Sigmoid colon (tissue), 7 donors: ENCODE measurements around the gene ZACN. TPM values are rescaled to one million over a fixed set of nuclear protein-coding genes. Genes with fewer than 3 reads are reported as not detected.

Experiments
- DNase-seq: peaks from one replicate; pipeline ENCODE4 v3.0.0-alpha.2; 2019
- H3K27ac ChIP-seq, 4 donors: fragments of 200-600 bp; sonication (generic); one replicate each; pipeline ENCODE4 v1.5.1; 2016 to 2019; ENCODE audit warnings: mild to moderate bottlenecking in 1 of 4
- H3K27me3 ChIP-seq, 3 donors: fragments of 200-600 bp; sonication (generic); one replicate each; pipeline ENCODE4 v1.5.1; 2019; ENCODE audit warnings: mild to moderate bottlenecking in 1 of 3
- H3K36me3 ChIP-seq, 4 donors: fragments of 200-600 bp; sonication (generic); one replicate each; pipeline ENCODE4 v1.5.1; 2016 to 2019
- H3K4me1 ChIP-seq, 4 donors: fragments of 200-600 bp; sonication (generic); one replicate each; pipeline ENCODE4 v1.5.1; 2017 to 2019
- H3K4me3 ChIP-seq, 4 donors: fragments of 200-600 bp; sonication (generic); one replicate each; pipeline ENCODE4 v1.5.1; 2017 to 2019; ENCODE audit warnings: mild to moderate bottlenecking in 2 of 4, moderate library complexity in 1 of 4
- H3K9me3 ChIP-seq, 4 donors: fragments of 200-600 bp in 3 of 4; sonication (generic) in 3 of 4; one replicate each; pipeline versions ENCODE4 v1.5.1 to v1.6.1; 2013 to 2019
- CTCF ChIP-seq, 4 experiments: fragments of 450-650 bp in 3 of 4; fragments of 200-600 bp in 1 of 4; IDR thresholded peaks; one replicate each; pipeline ENCODE4 v1.5.1; 2016 to 2019; ENCODE audit warnings: antibody characterized with exemption in 4 of 4, mild to moderate bottlenecking in 3 of 4, moderate library complexity in 2 of 4
- EP300 ChIP-seq, 4 donors: sonication (generic); formaldehyde crosslinking; IDR thresholded peaks; one replicate each; pipeline ENCODE4 v1.6.1; 2017; ENCODE audit warnings: antibody characterized with exemption in 4 of 4
- POLR2A ChIP-seq, 2 donors: fragments of 450-650 bp; IDR thresholded peaks; one replicate each; pipeline ENCODE4 v1.6.1; 2016; ENCODE audit warnings: antibody characterized with exemption in 2 of 2, mild to moderate bottlenecking in 2 of 2, moderate library complexity in 2 of 2
- POLR2AphosphoS5 ChIP-seq, 4 donors: sonication (generic); formaldehyde crosslinking; IDR thresholded peaks; one replicate each; pipeline ENCODE4 v1.6.1; 2017; ENCODE audit warnings: antibody characterized with exemption in 4 of 4
- WGBS, 2 donors: extraction: QIAGEN DNeasy Blood & Tissue Kit; methylation state at CpG; one replicate each; pipeline ENCODE4 v1.1.7; 2013; 5-methylcytosine and 5-hydroxymethylcytosine counted together
- intact Hi-C: fragments of 100-400 bp; cut with DNase I; formaldehyde crosslinking; loops from one replicate; pipeline ENCODE4 v1.15.1; 2023
- polyA plus RNA-seq, 3 donors: library from polyadenylated mRNA; stranded (reverse); fragments of 200-250 nt; gene quantifications; one replicate each; pipeline ENCODE4 v1.2.3, GENCODE V29; 2013
- total RNA-seq, 4 donors: library from RNA; depleted of rRNA; stranded (reverse); fragments of >200 nt; gene quantifications; one replicate each; pipeline ENCODE4 v1.1.0, GENCODE V29; 2016
- donor health status: healthy with polysubstance abuse.
- donor health status: Bipolar disorder and iron deficiency.
- donor health status: healthy.

Gene ZACN
- total and polyA plus RNA-seq, 7 donors = 0.16 to 3.5 (median 1.2) TPM

- Histone ChIP-seq H3K9me3 (no peaks in the 10 kb centered on the region), H3K4me3 (no peak overlapping the region), H3K36me3 (peaks cover 12 to 54% (median 41%) of the 10 kb centered on the region in 4 donors), H3K27ac (no peak overlapping the region), H3K27me3 (peaks cover 3 to 28% (median 17%) of the 10 kb centered on the region in 3 donors), H3K4me1 (peaks cover 0 to 15% (median 12%) of the 10 kb centered on the region in 4 donors)
- no peak for DNase-seq
- WGBS, 2 donors = 85 to 89% methylated on average over 20 of the region's 20 CpGs
- intact Hi-C loops = loop anchor here (10.0 kb wide), 1 partner anchor 258 kb away; no protein-coding TSS in a partner anchor
- TF ChIP-seq POLR2AphosphoS5 (IDR thresholded peaks at IDR 0.05) (no peak), POLR2A (IDR thresholded peaks at IDR 0.05) (no peak), EP300 (IDR thresholded peaks at IDR 0.05) (no peak), CTCF (IDR thresholded peaks at IDR 0.05) (no peak)
Measured at GRCh38 chr17:76082326-76083251, 3.6 kb downstream of the ZACN start.

GRCh38 chr17:76083536-76084182, 4.7 kb downstream of the ZACN start:
- Histone ChIP-seq H3K9me3 (no peaks in the 10 kb centered on the region), H3K27me3 (peaks cover 0 to 18% (median 6%) of the 10 kb centered on the region in 3 donors), H3K4me1 (peaks cover 0 to 15% (median 12%) of the 10 kb centered on the region in 4 donors), H3K4me3 (no peak overlapping the region), H3K27ac (no peak overlapping the region), H3K36me3 (peaks cover 23 to 65% (median 52%) of the 10 kb centered on the region in 4 donors)
- no peak for DNase-seq
- intact Hi-C loops = loop anchor here (10.0 kb wide), 1 partner anchor 259 kb away; no protein-coding TSS in a partner anchor
- WGBS, 2 donors = 85 to 92% methylated on average over 15 of the region's 15 CpGs
- TF ChIP-seq POLR2A (IDR thresholded peaks at IDR 0.05) (no peak), POLR2AphosphoS5 (IDR thresholded peaks at IDR 0.05) (no peak), CTCF (IDR thresholded peaks at IDR 0.05) (no peak), EP300 (IDR thresholded peaks at IDR 0.05) (no peak)

GRCh38 chr17:76085066-76085730, 6.2 kb downstream of the ZACN start:
- Histone ChIP-seq H3K4me1 (peaks cover 0 to 6% (median 3%) of the 10 kb centered on the region in 4 donors), H3K27me3 (peaks cover 0 to 2% (median 0%) of the 10 kb centered on the region in 3 donors), H3K36me3 (peaks cover 36 to 80% (median 65%) of the 10 kb centered on the region in 4 donors), H3K27ac (no peak overlapping the region), H3K9me3 (no peaks in the 10 kb centered on the region), H3K4me3 (no peak overlapping the region)
- DNase-seq = no peak
- WGBS, 2 donors = 82 to 88% methylated on average over 17 of the region's 17 CpGs
- TF ChIP-seq POLR2AphosphoS5 (IDR thresholded peaks at IDR 0.05) (no peak), POLR2A (IDR thresholded peaks at IDR 0.05) (no peak), EP300 (IDR thresholded peaks at IDR 0.05) (no peak), CTCF (IDR thresholded peaks at IDR 0.05) (no peak)
- intact Hi-C loops = loop anchor here (10.0 kb wide), 1 partner anchor 260 kb away; no protein-coding TSS in a partner anchor

- intact Hi-C loops = loop anchor here (10.0 kb wide), 1 partner anchor 261 kb away; no protein-coding TSS in a partner anchor
- no peaks in the 10 kb centered on the region for H3K4me1 ChIP-seq
- WGBS, 2 donors = 86 to 92% methylated on average over 13 of the region's 13 CpGs
- peaks cover 37 to 87% (median 68%) of the 10 kb centered on the region in 4 donors for H3K36me3 ChIP-seq
- TF ChIP-seq POLR2AphosphoS5 (IDR thresholded peaks at IDR 0.05) (no peak), EP300 (IDR thresholded peaks at IDR 0.05) (no peak), POLR2A (IDR thresholded peaks at IDR 0.05) (no peak), CTCF (IDR thresholded peaks at IDR 0.05) (no peak)
- DNase-seq = no peak
- H3K27ac ChIP-seq = no peak overlapping the region
- H3K4me3 ChIP-seq = no peak overlapping the region
- H3K27me3 ChIP-seq = no peaks in the 10 kb centered on the region
- no peaks in the 10 kb centered on the region for H3K9me3 ChIP-seq
Measured at GRCh38 chr17:76085731-76086366, 6.9 kb downstream of the ZACN start.
